Measurements from ENCODE around the gene SVIL.

Gene SVIL

DNA sequence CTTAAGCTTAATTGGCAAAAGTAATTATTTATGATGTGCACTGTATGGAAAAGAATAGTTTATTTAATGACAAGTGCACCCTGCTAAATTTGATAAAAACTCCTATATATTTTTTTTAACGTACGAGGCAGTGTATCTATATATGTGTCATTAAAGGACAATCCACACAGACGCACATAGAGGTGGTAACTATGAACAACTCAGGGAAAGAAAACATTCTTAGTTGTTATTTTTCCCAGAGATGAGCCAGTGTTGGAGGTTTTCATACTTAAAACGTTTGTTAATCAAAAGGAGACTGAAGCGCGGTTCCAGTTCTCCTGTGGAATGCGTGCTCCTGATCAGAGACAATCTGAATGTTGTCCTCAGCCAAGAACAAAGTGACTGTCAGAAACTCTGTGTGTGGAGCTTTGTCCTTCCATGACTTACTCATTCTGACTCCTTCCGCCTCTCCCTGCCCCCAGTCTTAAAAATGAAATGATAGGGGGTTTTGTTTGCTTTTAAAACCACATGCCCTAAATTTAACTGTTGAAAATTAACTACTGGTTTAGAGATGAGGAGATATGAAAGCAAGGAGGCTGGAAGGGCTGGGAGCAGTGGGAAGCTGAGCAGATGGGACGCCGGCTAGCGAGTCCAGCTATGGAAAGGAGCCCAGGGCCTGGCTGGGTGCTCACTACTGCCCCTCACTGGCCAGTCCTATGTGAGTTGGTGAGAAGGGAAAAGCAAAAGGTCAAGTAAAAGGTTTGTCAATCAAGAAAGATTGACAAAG lies 99.6 kb downstream of the SVIL start:
- no peak overlapping the region for H3K27ac ChIP-seq (ENCODE audit: low read length)

DNA sequence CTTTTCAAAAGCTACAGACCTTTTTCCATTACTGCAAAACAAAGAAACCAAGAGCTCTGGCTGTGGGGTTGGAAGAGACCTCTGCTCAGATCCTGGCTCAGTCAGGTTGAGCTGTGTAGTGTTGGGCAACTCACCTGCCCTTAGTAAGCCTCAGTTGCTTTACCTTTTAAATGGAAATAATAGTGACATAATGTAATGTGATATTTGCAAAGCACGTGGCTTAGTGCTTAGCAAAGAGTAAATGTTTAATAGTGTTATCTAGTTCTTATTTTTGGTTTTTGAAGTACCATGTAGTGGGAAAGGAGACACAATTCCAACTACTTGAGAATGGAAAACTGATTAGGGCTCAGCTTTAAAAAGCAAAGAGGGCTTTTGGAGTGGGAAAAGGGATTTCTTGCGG lies 100.2 kb downstream of the SVIL start:
- H3K9me2 ChIP-seq (replicated peaks; ENCODE audit: insufficient read depth, low read length) = no peaks in the 10 kb centered on the region
- no peaks in the 10 kb centered on the region for H3K27me3 ChIP-seq (replicated peaks; ENCODE audit: insufficient read depth, low read length)
- no peak for DNase-seq
- TF ChIP-seq, protein P1, sequence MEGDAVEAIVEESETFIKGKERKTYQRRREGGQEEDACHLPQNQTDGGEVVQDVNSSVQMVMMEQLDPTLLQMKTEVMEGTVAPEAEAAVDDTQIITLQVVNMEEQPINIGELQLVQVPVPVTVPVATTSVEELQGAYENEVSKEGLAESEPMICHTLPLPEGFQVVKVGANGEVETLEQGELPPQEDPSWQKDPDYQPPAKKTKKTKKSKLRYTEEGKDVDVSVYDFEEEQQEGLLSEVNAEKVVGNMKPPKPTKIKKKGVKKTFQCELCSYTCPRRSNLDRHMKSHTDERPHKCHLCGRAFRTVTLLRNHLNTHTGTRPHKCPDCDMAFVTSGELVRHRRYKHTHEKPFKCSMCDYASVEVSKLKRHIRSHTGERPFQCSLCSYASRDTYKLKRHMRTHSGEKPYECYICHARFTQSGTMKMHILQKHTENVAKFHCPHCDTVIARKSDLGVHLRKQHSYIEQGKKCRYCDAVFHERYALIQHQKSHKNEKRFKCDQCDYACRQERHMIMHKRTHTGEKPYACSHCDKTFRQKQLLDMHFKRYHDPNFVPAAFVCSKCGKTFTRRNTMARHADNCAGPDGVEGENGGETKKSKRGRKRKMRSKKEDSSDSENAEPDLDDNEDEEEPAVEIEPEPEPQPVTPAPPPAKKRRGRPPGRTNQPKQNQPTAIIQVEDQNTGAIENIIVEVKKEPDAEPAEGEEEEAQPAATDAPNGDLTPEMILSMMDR (IDR thresholded peaks at IDR 0.05; ENCODE audit: low read length) = no peak
- TF ChIP-seq EZH2phosphoT487 (IDR thresholded peaks at IDR 0.05; ENCODE audit: low read length) = no peak
- TF ChIP-seq EZH2 (optimal IDR thresholded peaks at IDR 0.05; ENCODE audit: low read depth, low read length) = no peak
- H3K27ac ChIP-seq (ENCODE audit: low read length) = no peak overlapping the region
- H3K9me3 ChIP-seq (replicated peaks; ENCODE audit: insufficient read depth, low read length) = no peaks in the 10 kb centered on the region
- H3K4me1 ChIP-seq (ENCODE audit: low read length) = no peaks in the 10 kb centered on the region
- no peak overlapping the region for H3K9ac ChIP-seq (ENCODE audit: low read length)
- no peak overlapping the region for H2AFZ ChIP-seq (ENCODE audit: low read length)
- no peaks in the 10 kb centered on the region for H3K79me2 ChIP-seq (ENCODE audit: low read length)
- no peaks in the 10 kb centered on the region for H3F3A ChIP-seq (ENCODE audit: insufficient read depth, low read length)
- no peaks in the 10 kb centered on the region for H4K20me1 ChIP-seq (ENCODE audit: insufficient read depth, low read length)
- H3K4me3 ChIP-seq (ENCODE audit: low read length) = no peak overlapping the region
- no peaks in the 10 kb centered on the region for H3K36me3 ChIP-seq (replicated peaks; ENCODE audit: insufficient read depth, low read length)
- H3K4me2 ChIP-seq (ENCODE audit: low read depth, low read length) = no peak overlapping the region

More for the DNA sequence above, 99.6 kb downstream of the SVIL start:
- H3K27me3 ChIP-seq (replicated peaks; ENCODE audit: insufficient read depth, low read length) = no peaks in the 10 kb centered on the region
- no peaks in the 10 kb centered on the region for H4K20me1 ChIP-seq (ENCODE audit: insufficient read depth, low read length)
- no peaks in the 10 kb centered on the region for H3K4me1 ChIP-seq (ENCODE audit: low read length)
- no peak for DNase-seq
- H3K36me3 ChIP-seq (replicated peaks; ENCODE audit: insufficient read depth, low read length) = no peaks in the 10 kb centered on the region
- no peak overlapping the region for H3K4me2 ChIP-seq (ENCODE audit: low read depth, low read length)
- H3K4me3 ChIP-seq (ENCODE audit: low read length) = no peak overlapping the region
- no peaks in the 10 kb centered on the region for H3K79me2 ChIP-seq (ENCODE audit: low read length)
- no peak overlapping the region for H3K9ac ChIP-seq (ENCODE audit: low read length)
- H2AFZ ChIP-seq (ENCODE audit: low read length) = no peak overlapping the region
- no peaks in the 10 kb centered on the region for H3F3A ChIP-seq (ENCODE audit: insufficient read depth, low read length)
- TF ChIP-seq EZH2phosphoT487 (IDR thresholded peaks at IDR 0.05; ENCODE audit: low read length) (no peak), EZH2 (optimal IDR thresholded peaks at IDR 0.05; ENCODE audit: low read depth, low read length) (no peak)
- TF ChIP-seq, protein P1 (IDR thresholded peaks at IDR 0.05; ENCODE audit: low read length) = no peak; the same call in 1 of the 2 replicates
- H3K9me3 ChIP-seq (replicated peaks; ENCODE audit: insufficient read depth, low read length) = no peaks in the 10 kb centered on the region
- no peaks in the 10 kb centered on the region for H3K9me2 ChIP-seq (replicated peaks; ENCODE audit: insufficient read depth, low read length)

DNA sequence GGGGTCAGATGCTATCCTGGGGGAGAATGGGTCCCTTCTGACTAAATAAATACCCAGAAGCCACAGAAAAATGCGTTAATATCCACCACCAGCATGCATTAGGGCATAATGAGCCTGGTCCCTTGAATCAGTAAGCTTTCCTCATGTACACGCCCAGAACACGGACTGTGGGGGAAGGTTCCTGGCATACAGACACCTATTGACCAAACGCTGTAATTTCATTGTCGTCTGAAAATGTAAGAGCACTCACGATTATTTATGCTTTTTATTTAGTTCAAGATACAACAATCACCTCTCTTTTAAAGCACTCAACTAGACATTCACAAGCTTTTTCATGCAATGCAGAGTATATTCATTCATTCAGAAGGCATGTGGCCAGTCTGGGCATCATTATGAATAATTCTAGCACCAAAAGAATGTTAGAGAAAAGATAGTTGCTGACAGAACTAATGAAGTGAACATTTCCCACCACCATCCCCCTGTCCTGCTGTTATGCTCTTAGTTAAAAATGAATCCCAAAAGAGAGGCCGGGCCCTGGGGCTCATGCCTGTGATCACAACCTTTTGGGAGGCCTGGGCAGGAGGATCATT lies 101.0 kb downstream of the SVIL start:
- H2AFZ ChIP-seq (ENCODE audit: low read length) = no peak overlapping the region
- H3K79me2 ChIP-seq (ENCODE audit: low read length) = no peaks in the 10 kb centered on the region
- H3K27me3 ChIP-seq (replicated peaks; ENCODE audit: insufficient read depth, low read length) = no peaks in the 10 kb centered on the region
- no peak overlapping the region for H3K4me2 ChIP-seq (ENCODE audit: low read depth, low read length)
- TF ChIP-seq EZH2phosphoT487 (IDR thresholded peaks at IDR 0.05; ENCODE audit: low read length) (no peak), EZH2 (optimal IDR thresholded peaks at IDR 0.05; ENCODE audit: low read depth, low read length) (no peak)
- TF ChIP-seq, protein P1 (IDR thresholded peaks at IDR 0.05; ENCODE audit: low read length) = no peak
- H3K4me1 ChIP-seq (ENCODE audit: low read length) = no peaks in the 10 kb centered on the region
- H4K20me1 ChIP-seq (ENCODE audit: insufficient read depth, low read length) = no peaks in the 10 kb centered on the region
- DNase-seq = no peak
- H3K4me3 ChIP-seq (ENCODE audit: low read length) = no peak overlapping the region
- no peaks in the 10 kb centered on the region for H3F3A ChIP-seq (ENCODE audit: insufficient read depth, low read length)
- H3K9me3 ChIP-seq (replicated peaks; ENCODE audit: insufficient read depth, low read length) = no peaks in the 10 kb centered on the region
- H3K9me2 ChIP-seq (replicated peaks; ENCODE audit: insufficient read depth, low read length) = no peaks in the 10 kb centered on the region
- H3K27ac ChIP-seq (ENCODE audit: low read length) = no peak overlapping the region
- no peak overlapping the region for H3K9ac ChIP-seq (ENCODE audit: low read length)
- no peaks in the 10 kb centered on the region for H3K36me3 ChIP-seq (replicated peaks; ENCODE audit: insufficient read depth, low read length)

Measured in MM.1S (cell line).